ENCODE results near the gene KRTAP1-4. TPM values are rescaled to one million over a fixed set of nuclear protein-coding genes. Genes with fewer than 3 reads are reported as not detected.

The KRTAP1-4 gene
- total RNA-seq, 1 donor from 2014 or later, result not detected

GRCh38 chr17:40980117-40980516 lies 49.9 kb downstream of the KRTAP1-4 start:
- no peak overlapping the region for H3K27ac Mint-ChIP-seq
- ChIA-PET CTCF (no interaction called here), POLR2A (no interaction called here)
- intact Hi-C loops (cut with micrococcal nuclease), result no loop called here
- ATAC-seq (ENCODE audit: low read depth) (no peak), DNase-seq (no peak)
- no peak for TF ChIP-seq CTCF (IDR thresholded peaks at IDR 0.05)
- no peak overlapping the region for H3K4me3 Mint-ChIP-seq
- no peaks in the 10 kb centered on the region for H3K36me3 Mint-ChIP-seq (ENCODE audit: low read depth)
- H3K4me1 Mint-ChIP-seq, result no peaks in the 10 kb centered on the region
- no peaks in the 10 kb centered on the region for H3K9me3 Mint-ChIP-seq
- H3K27me3 Mint-ChIP-seq, result peaks cover 31% of the 10 kb centered on the region

Other genes with a start within 250 kb of the KRTAP1-4 start
- not detected in 2 replicates for gene KRT27, start 247.6 kb downstream of the KRTAP1-4 start, total RNA-seq
- not detected in 2 replicates for gene KRT28, start 230.2 kb downstream of the KRTAP1-4 start, total RNA-seq
- gene KRT10, start 207.6 kb downstream of the KRTAP1-4 start, total RNA-seq, result 40.7 and 46.7 TPM in 2 replicates
- not detected in 2 replicates for gene KRT12, start 163.0 kb downstream of the KRTAP1-4 start, total RNA-seq
- not detected in 2 replicates for gene KRT20, start 145.0 kb downstream of the KRTAP1-4 start, total RNA-seq
- not detected in 2 replicates for gene KRT23, start 92.5 kb downstream of the KRTAP1-4 start, total RNA-seq
- not detected in 2 replicates for gene KRT39, start 63.2 kb downstream of the KRTAP1-4 start, total RNA-seq
- not detected in 2 replicates for gene KRT40, start 45.9 kb downstream of the KRTAP1-4 start, total RNA-seq
- gene KRTAP3-3, start 36.0 kb downstream of the KRTAP1-4 start, total RNA-seq, result not detected in 2 replicates
- not detected in 2 replicates for gene KRTAP3-2, start 30.3 kb downstream of the KRTAP1-4 start, total RNA-seq
- gene KRTAP3-1, start 21.1 kb downstream of the KRTAP1-4 start, total RNA-seq, result not detected in 2 replicates
- gene KRTAP1-5, start 3.0 kb downstream of the KRTAP1-4 start, total RNA-seq, result not detected in 2 replicates
- gene KRTAP1-3, start 4.7 kb upstream of the KRTAP1-4 start, total RNA-seq, result not detected in 2 replicates
- not detected in 2 replicates for gene KRTAP1-1, start 11.3 kb upstream of the KRTAP1-4 start, total RNA-seq
- gene KRTAP2-1, start 17.1 kb upstream of the KRTAP1-4 start, total RNA-seq, result not detected in 2 replicates
- gene KRTAP2-2, start 25.0 kb upstream of the KRTAP1-4 start, total RNA-seq, result not detected in 2 replicates
- gene KRTAP2-3, start 29.9 kb upstream of the KRTAP1-4 start, total RNA-seq, result not detected in 2 replicates
- not detected in 2 replicates for gene KRTAP2-4, start 35.7 kb upstream of the KRTAP1-4 start, total RNA-seq
- not detected in 2 replicates for gene KRTAP4-7, start 54.0 kb upstream of the KRTAP1-4 start, total RNA-seq
- gene KRTAP4-8, start 67.9 kb upstream of the KRTAP1-4 start, total RNA-seq, result not detected in 2 replicates
- gene KRTAP4-16, start 72.0 kb upstream of the KRTAP1-4 start, total RNA-seq, result not detected in 2 replicates
- not detected in 2 replicates for gene KRTAP4-9, start 75.2 kb upstream of the KRTAP1-4 start, total RNA-seq
- gene KRTAP4-11, start 88.2 kb upstream of the KRTAP1-4 start, total RNA-seq, result not detected in 2 replicates
- not detected in 2 replicates for gene KRTAP4-12, start 94.0 kb upstream of the KRTAP1-4 start, total RNA-seq
- not detected in 2 replicates for gene KRTAP4-6, start 110.3 kb upstream of the KRTAP1-4 start, total RNA-seq
- not detected in 2 replicates for gene KRTAP4-5, start 119.6 kb upstream of the KRTAP1-4 start, total RNA-seq
- not detected in 2 replicates for gene KRTAP4-4, start 130.6 kb upstream of the KRTAP1-4 start, total RNA-seq
- not detected in 2 replicates for gene KRTAP4-3, start 138.0 kb upstream of the KRTAP1-4 start, total RNA-seq
- gene KRTAP4-2, start 148.0 kb upstream of the KRTAP1-4 start, total RNA-seq, result not detected in 2 replicates
- not detected in 2 replicates for gene KRTAP4-1, start 154.7 kb upstream of the KRTAP1-4 start, total RNA-seq
- not detected in 2 replicates for gene KRTAP9-1, start 159.7 kb upstream of the KRTAP1-4 start, total RNA-seq
- gene KRTAP9-2, start 196.5 kb upstream of the KRTAP1-4 start, total RNA-seq, result not detected in 2 replicates
- not detected in 2 replicates for gene KRTAP9-3, start 202.3 kb upstream of the KRTAP1-4 start, total RNA-seq
- not detected in 2 replicates for gene KRTAP9-8, start 207.8 kb upstream of the KRTAP1-4 start, total RNA-seq
- not detected in 2 replicates for gene KRTAP9-4, start 219.5 kb upstream of the KRTAP1-4 start, total RNA-seq
- not detected in 2 replicates for gene KRTAP9-9, start 225.2 kb upstream of the KRTAP1-4 start, total RNA-seq
- gene KRTAP9-6, start 235.2 kb upstream of the KRTAP1-4 start, total RNA-seq, result not detected in 2 replicates
- not detected in 2 replicates for gene KRTAP9-7, start 245.5 kb upstream of the KRTAP1-4 start, total RNA-seq